Fibroblast of skin of back (primary cell): ENCODE results near the gene PAX8.

Experiments used
- DNase-seq: peaks from one replicate; pipeline ENCODE4 v3.0.0-alpha.2; 2013

The PAX8 gene

DNA sequence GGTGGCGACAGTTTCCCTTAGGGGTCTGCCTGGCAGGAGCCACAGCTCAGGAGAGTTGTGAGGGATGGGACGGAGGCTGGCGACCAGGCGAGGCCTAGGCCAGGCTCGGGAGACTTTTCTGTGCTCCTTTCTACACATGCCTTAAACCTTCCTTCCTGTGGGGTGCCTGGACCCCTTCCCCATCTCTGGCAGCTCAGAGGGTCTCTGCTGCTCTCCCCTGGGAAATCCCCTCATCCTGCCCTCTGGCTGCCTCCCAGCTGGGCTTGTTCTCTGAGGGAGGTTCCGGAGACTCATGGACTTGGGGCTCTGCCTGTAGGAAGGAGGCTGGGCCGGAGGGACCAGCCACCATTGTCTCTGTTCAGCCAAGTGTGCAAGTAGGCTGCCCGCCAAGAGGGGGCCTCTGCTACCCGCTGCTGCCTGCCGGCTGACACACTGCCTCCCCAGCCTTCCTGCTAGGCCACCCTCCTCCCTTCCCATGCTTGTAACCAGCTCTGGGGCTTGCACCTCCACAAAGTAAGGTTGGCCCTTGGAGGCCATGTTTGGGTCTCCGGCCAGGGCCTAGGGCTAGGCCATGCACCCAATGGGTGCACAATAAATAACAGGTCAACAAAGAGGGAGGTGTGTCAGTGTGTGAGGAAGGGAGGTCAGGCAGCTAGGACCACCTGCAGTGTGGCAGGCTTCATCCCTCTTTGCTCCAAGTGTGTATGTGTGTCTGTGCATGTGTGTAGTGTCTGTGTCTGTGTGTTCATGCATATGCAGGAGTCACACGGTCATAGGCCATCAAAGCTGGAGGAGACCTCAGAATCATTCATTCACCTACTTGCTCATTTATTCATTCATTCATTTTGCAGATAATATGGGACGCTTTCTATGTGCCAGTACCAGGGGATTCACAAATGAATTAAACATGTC is 76.2 kb downstream of the PAX8 start:
- DNase-seq = no peak

DNA sequence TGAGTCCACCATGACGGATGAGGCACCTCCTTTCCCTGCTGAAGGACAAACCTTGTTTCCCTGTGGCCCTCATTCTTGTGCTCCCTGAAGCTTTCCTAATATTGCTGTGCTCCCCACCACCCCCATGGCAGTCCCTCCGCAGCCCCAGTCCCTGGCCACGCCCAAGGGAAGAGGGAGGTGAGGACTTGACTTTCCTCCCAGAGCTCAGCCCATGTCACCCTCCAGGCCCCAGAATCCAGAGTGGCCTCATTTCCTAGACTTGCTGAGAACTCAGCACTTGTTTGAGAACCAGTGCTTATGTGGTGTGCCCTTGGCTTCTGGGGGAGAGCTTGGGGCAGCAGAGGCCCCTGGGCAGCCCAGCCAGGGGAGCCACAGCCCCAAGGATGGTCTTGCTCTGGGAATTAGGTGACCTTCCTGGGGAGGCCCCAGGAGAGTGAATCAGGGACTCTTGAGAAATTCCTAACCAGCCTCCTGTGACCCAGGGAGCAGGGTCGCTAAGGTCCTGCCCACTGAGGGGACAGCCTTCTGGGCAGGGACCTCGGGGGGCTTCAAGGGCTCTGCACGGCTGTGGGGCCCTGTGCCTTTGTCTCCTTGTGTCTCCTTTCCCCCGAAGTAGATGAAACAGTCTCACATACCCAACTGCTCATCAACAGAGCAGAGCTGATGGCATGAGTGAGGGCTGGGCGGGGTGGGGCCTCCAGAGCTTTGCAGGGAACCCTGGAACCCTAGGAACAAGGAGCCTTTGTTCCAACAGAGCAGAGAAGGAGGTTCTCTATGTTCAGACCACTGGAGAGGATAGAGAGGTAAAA is 77.0 kb downstream of the PAX8 start:
- no peak for DNase-seq

DNA sequence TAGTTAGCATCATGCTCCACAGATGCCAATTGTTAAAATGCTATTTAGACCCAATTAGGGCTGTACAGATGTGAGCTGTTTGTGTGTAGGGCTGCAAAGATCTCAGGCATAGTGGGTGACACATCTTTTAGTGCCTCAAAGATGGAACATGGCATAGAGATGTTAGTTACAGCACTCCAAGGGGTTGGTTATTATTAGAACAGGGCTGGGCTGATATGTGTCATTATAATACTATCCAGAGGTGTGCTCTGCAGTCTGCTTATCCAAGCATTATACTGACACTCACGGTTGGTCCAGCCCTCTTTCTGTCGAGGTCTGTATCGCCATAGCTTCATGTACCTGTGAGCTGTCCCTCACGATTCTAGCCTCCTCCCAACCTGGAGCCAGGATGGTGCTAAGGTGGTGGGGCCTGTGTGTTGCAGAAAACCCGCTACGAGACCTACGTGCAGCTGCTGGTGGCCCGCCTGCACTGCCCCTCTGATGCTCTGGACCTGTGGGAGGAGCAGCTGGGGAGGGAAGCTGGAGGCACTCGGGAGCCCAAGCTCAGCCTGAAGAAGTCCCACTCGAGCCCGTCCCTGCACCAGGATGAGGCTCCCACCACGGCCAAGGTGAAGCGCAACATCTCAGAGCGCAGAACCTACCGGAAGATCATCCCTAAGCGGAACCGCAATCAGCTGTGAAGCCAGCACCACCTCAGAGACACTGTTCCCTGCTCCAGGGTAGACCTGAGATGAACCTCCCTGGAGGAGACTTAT is 77.8 kb downstream of the PAX8 start:
- no peak for DNase-seq

DNA sequence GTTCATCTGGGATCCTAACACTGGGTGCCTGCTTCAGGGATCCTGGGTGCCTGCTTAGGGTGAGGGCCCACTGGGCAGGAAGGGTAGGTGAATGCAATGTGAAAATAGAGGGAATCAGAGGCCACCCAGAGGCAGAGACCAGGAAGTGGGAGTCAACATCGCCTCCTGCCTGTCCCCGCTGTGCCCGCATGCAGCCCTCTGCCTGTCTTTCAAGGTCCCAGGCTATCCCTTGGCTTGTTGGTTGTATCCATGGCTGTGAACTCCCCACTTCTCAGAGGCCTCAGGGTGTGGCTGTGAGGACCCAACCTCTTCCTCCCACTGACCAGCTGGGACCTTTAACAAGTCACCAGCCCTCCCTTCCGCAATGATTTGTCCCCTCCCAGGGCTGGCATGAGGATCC is 78.5 kb downstream of the PAX8 start:
- no peak for DNase-seq

DNA sequence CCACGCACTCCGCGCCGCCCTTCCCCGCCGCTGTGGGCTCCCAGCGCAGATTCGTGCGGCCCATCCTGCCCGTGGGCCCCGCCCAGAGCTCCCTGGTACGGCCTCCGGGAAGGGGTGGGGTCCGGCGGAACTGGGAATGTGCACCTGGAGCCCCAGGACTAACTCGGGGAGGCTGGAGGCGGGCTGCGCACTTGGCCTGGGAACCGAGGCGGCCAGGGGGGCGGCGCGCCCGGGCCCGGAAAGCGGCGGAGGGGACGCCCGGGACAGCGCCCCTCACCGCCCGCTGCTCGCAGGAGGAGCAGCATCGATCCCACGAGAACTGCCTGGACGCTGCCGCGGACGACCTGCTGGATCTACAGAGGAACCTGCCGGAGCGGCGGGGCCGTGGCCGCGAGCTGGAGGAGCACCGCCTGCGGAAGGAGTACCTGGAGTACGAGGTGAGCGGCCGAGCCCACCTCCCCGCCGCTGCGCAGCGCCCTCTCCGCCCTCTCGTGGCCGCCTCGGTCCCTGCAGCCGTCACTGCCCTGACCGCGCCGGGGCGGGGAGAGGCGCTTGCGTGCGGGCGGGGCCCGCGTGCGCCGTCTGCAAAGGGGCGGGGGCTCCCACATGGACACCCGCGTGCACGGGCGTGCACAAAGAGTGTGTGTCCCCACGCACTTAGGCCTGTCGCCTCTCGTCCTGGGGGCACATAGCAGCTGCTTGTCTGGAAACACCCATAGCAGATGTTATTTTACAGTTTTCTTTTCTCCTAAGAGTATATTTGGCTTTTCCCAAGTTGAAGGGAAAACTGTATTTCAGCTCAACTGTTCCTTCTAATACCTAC is 79.7 kb downstream of the PAX8 start:
- peak; percentile 73 for DNase-seq

DNA sequence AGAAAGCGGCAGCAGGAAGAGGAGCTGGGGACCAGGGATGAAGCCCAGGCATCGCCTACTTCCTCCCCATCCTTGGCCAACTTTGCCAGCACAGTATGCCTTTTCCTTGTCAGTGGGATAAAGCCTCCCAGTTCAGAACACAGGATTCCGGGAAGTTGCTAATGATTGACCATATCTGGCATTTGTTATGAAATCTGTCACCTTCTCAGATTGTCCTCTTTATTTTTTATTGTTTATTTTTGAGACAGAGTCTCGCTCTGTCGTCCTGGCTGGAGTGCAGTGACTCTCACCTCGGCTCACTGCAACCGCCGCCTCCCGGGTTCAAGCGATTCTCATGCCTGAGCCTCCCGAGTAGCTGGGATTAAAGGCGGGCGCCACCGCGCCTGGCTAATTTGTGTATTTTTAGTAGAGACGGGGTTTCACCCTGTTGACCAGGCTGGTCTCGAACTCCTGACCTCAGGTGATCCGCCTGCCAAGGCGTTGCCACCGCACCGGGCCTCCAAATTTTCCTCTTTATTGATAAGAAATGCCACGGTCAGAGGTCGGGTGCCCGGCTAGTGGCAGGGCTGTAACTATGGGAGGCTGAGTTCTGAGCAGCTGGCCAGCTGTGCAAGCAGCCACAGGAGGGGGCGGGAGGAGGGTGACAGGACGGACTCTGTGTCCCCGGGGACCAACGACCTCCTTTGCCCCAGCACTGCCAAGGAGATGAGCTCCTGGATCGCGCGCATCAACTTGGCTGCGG is 80.5 kb downstream of the PAX8 start:
- DNase-seq = no peak

DNA sequence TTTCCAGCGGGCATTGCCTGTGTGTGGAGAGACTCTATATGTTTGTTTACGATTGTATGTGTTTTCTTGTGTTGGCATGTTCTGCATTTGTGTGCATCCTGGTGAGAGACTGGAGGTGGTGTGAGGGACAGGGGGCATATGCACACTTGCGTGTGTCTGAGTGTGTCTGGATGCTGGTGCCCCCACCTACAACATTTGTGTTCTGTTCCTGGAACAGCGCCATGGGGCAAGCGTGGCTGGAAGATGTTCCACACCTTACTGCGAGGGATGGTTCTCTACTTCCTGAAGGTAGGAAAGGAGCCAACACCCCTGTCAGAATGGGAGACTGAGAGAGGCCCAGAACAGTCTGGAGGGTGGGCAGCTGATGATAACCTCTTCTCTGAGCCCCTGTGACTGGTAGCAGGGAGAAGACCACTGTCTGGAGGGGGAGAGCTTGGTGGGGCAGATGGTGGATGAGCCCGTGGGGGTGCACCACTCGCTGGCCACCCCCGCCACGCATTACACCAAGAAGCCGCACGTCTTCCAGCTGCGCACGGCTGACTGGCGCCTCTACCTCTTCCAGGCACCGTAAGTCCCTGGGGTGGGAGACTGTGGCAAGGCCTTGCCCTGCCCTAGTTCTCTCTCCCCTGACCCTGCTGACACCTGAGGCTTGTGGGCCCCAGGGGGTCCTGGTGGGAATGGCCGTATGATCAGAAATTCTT is 81.2 kb downstream of the PAX8 start:
- DNase-seq = no peak

DNA sequence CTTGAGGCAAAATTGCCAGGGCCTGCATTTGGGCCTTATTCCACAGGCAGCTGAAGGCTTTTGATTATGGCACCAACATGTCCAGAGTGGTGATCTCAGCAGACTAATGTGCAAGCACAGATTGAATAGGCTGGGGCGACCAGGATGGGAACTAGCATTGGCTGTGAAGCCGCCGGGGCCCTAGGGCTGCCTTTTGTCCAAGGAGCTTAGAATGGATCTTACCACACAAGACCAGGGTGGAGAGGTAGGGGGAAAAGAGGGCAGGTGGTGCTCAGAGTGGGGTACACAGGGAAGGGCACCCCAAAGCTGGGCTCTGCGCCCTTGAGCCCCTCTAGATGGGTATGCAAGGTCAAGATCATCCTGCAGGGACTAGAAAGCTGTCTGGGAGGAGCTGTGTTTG is 81.9 kb downstream of the PAX8 start:
- DNase-seq = no peak

DNA sequence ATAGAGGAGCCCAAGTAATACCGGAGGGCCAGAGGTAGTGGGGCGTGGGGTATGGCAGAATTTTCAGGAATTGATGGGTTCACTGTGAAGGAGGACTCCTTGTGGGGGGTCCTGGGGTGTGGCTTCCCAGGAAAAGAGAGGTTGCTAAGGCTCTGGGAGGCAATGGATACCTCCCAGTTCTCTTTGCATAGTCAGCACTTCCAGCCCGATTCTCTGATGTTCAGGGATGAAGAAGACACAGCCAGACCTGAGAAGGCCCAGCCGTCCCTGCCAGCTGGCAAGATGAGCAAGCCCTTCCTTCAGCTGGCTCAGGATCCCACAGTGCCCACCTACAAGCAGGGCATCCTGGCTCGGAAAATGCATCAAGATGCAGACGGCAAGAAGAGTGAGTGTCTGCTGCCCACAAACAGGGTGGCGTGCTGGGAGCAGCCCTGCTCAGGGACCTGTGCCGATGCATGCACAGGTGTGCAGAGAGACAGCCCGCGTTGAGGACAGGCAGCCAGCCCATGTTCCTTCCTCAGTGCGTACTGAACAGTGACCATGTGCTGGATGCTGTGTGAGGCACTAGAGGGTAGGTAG is 82.7 kb downstream of the PAX8 start:
- no peak for DNase-seq

DNA sequence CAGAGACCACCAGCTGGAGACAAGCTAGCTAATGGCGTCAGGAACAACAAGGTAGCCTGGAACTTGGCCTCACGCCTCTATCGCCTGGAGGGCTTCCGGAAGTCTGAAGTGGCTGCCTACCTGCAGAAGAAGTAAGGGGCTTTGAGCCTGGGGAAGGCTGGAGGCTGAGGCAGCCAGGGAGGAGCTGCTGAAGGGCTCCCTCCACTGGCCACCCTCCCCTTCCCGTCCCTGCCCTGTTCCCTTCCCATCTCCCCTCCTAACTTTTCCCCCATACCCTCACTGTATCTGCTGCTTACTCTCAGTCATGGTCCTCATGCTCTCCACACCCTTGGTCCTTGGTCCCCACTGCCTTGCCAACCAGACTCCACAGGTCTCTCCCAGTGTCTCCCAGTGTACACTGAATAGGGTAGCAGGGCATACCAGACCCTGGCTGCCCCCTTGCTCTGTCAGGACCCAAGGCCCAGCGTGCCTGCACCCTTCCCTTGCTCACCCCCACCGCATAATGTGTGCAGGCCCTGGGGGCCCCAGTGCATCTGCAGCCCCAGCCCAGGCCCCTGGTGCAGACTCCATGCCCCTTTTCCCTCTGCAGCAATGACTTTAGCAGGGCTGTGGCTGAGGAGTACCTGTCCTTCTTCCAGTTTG is 86.1 kb downstream of the PAX8 start:
- DNase-seq = no peak

DNA sequence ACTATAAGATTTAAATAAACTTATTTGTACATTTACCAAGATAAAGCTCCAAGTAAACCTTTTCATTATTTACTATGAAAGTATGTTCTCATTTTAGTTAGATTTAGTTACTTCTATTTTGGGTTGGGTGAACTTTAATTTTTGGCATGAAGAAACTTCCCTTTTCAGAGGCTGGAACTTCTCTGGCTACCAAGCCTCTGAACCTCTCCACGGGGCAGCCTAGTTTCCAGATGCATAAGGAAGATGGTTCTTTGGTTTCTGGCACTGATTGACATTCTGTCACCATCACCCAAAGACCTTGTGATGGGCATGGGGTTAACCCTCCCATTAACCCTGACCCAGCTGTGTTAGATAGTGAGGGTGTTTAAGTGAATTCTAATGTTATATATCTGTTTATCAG is 87.8 kb downstream of the PAX8 start:
- no peak for DNase-seq

DNA sequence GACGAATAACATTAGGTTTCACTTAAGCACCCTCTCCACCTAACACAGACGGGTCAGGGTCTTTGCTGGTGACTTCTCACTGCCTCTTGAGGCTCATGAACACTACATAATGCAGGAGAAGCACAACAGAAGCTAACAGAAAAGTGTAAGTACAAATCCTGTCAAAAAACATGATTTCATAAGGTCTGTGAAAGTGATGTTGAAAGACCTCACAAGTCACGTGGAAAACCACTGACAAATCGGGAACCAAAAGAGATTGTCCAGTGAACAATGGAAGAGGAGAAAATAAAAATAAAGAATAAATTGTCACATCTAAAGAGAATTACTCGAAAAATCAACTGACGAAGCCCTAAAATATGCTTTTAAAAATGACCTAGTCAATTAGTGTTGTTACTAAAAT is 91.0 kb downstream of the PAX8 start:
- DNase-seq = no peak

DNA sequence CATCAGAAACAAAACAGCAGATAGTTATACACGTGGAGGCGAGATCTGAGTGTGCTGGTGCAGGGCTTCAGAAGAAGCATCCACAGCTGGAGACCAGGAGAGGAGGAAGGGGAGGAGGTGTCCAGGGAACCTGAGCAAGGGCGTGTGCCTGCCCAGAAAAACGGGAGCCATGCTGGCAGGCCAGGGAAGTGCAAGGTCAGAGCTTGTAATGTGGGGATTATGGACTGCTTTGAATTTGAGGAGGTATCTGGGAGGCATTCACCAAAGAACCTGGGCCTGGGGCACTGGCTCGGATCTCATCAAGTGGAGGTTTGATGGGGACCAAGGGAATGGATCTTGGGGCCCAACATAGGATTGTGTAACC is 92.3 kb downstream of the PAX8 start:
- no peak for DNase-seq

DNA sequence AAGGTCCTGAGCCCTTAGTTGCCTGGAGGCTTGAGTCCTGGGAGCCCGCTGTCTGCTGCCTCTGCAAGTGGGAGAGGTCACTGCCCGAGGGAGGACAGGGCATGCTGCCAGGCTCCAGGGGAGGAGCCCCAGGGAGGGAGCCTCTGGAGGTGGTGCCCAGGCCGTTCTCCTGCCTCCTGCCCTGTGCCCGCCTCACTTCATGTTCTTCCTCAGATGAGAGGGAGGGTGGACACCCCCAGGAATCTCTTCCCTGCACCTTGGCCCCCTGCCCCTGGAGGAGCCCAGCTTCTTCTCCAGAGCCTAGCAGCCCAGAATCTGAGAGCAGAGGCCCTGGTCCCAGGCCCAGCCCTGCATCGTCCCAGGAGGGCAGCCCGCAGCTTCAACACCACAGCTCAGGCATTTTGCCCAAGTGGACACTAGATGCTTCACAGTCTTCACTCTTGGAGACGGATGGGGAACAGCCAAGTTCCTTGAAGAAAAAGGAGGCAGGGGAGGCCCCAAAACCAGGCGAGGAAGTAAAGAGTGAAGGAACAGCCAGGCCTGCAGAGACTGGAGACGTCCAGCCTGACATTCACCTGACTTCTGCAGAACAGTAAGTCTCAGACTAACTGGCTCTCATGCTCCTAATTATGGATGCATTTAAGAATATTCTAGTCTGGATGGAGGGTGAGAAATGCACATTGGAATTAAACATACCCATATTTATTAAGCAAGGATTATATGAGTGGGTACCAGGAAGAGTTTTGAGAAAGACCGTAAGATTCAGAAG is 92.9 kb downstream of the PAX8 start:
- no peak for DNase-seq

DNA sequence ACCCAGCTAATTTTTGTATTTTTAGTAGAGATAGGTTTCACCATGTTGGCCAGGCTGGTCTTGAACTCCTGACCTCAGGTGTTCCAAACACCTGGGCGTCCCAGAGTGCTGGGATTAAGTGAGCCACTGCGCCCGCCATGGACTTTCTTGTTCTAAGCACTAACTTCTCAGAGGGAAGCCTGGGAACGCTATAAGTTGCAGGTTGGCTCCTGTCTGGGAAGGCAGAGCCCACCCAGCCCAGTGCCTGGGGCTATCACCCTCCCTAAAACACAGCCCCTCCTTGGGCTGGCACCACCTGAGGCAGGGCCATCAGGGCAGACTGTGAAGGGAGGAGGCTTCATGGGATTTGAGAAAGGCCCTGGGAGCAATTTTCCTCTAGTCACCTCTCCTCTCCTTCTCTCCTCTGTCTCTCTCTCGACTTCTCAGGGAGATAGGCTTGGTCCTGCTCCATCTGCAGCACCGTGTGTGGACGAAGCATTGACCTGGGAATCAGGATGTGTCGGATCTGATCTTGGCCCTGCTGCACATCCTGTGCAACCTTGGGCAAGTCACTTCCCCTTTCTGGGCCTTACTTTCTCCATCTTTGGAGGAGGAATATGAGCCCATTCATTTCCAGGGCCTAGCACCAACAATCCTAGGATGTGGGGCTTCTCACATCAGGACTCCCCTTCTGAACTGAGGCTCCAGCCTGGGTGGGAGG is 94.0 kb downstream of the PAX8 start:
- no peak for DNase-seq

DNA sequence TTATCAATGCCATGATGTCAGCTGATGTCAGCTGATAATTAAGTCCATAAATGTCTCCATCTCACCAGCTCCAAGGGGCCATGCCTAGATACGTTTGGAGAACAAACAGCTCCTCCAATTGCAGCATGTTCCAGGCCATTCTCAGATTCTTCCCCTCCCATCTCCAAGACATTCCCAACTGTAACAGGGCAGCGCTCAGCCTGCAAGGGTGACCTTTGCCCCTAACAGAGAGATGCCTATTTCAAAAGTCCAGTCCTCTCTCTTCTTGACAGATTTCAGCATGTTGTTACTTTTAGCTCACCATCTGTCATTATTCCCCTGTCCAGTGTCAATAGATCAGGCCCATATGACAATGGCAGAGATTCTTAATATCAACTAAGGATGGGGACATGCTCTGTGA is 95.0 kb downstream of the PAX8 start:
- no peak for DNase-seq

DNA sequence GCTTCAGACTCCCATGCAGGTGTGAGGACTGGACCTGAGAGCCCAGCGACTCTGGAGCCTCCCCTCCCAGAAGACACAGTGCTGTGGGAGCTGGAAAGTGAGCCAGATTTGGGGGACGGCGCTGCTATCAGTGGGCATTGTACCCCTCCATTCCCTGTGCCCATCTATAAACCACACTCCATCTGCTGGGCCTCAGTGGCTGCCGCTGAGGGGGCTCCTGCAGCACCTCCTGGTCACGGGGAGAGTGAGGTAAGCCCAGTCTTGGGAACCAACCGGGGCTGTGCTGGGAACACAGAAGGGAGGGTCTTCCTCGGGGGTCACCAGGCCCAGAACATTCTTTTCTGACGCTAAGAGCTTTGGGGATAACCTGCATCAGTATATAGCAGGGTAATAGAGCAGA is 95.5 kb downstream of the PAX8 start:
- DNase-seq = no peak

DNA sequence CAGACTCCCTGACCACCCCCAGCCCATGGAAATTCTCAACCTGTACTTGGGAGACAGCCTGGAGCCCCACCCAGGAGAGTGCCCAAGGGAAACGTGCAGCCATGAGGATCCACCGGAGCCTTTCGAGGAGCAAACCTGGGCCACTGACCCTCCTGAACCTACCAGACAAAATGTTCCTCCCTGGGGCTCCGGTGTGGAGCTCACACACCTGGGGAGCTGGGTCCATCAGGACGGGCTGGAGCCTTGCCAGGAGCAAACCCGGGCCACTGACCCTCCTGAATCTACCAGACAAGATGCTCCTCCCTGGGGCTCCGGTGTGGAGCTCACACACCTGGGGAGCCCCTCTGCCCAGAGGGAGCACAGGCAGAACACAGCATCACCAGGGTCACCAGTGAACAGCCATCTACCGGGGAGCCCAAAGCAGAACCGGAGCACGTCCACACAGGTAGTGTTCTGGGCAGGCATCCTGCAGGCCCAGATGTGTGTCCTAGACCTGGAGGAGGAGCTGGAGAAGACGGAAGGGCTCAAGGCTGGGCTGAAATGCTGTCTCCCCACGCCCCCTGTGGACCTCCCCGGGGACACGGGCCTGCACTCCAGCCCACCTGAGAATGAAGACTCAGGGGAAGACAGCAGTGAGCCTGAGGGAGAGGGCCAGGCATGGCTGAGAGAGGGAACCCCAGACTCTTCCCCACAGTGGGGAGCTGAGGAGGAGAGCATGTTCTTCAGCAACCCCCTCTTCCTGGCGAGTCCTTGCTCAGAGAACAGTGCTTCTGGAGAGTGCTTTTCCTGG is 96.1 kb downstream of the PAX8 start:
- no peak for DNase-seq
